Adrenal gland (tissue), 5 donors: Measurements from ENCODE around the gene SYT6.

Experiments
- POLR2A ChIP-seq, 2 donors: fragments of 450-650 bp; IDR thresholded peaks; one replicate each; pipeline ENCODE4 v1.6.1; 2017; ENCODE audit warnings: antibody characterized with exemption in 2 of 2, mild to moderate bottlenecking in 2 of 2, moderate library complexity in 1 of 2
- TF ChIP-seq, protein P1 (sequence below), 6 experiments: fragments of 450-650 bp in 4 of 6; fragments of 200-600 bp in 2 of 6; sonication (generic) in 1 of 6; IDR thresholded peaks; 1 replicate in 5 of 6; 2 replicates in 1 of 6; pipeline versions ENCODE4 v1.5.1 to v1.8.0; 2016 to 2021; ENCODE audit warnings: antibody characterized with exemption in 6 of 6, mild to moderate bottlenecking in 2 of 6, moderate library complexity in 1 of 6
- donor health status: DM: no; HTN: no; CAD: no.

DNA sequence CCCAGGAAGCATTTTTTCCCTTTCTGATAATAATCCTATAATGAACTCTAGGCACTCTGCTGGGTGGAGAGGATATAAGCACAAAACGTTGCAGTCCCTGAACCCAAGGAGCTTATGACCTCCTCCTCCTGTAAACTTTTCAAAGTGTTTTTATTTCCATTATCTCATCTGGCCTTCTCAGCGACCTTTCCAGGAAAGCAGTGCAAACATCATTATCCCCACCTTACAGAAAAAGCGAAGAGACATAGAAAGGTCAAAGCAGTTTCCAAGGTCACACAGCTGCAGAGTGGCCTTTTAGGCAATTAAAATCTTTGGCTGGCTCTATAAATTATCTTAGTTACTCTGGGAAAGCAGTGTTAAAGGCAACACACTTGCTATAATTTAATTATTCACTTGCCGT, 110.6 kb downstream of the SYT6 start:
- TF ChIP-seq, protein P1, sequence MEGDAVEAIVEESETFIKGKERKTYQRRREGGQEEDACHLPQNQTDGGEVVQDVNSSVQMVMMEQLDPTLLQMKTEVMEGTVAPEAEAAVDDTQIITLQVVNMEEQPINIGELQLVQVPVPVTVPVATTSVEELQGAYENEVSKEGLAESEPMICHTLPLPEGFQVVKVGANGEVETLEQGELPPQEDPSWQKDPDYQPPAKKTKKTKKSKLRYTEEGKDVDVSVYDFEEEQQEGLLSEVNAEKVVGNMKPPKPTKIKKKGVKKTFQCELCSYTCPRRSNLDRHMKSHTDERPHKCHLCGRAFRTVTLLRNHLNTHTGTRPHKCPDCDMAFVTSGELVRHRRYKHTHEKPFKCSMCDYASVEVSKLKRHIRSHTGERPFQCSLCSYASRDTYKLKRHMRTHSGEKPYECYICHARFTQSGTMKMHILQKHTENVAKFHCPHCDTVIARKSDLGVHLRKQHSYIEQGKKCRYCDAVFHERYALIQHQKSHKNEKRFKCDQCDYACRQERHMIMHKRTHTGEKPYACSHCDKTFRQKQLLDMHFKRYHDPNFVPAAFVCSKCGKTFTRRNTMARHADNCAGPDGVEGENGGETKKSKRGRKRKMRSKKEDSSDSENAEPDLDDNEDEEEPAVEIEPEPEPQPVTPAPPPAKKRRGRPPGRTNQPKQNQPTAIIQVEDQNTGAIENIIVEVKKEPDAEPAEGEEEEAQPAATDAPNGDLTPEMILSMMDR (IDR thresholded peaks at IDR 0.05) = no peak
- TF ChIP-seq POLR2A (IDR thresholded peaks at IDR 0.05) = no peak
